Right lobe of liver (tissue), 4 donors: ENCODE measurements around the gene MFSD6.

Experiments
- POLR2A ChIP-seq: fragments of 450-650 bp; IDR thresholded peaks from one replicate; pipeline ENCODE4 v1.6.1; 2017; ENCODE audit warnings: antibody characterized with exemption, mild to moderate bottlenecking
- TF ChIP-seq, protein P1 (sequence below), 4 donors: fragments of 200-600 bp in 3 of 4; fragments of 450-650 bp in 1 of 4; IDR thresholded peaks; one replicate each; pipeline versions ENCODE4 v1.5.1 to v1.8.0; 2016 to 2022; ENCODE audit warnings: antibody characterized with exemption in 4 of 4, mild to moderate bottlenecking in 2 of 4
- donor health status: DM: no; HTN: no; CAD: no.
- donor health status: DM: no; HTN: no; CAD: no.
- donor health status: DM: no; HTN: yes; CAD: no.

DNA sequence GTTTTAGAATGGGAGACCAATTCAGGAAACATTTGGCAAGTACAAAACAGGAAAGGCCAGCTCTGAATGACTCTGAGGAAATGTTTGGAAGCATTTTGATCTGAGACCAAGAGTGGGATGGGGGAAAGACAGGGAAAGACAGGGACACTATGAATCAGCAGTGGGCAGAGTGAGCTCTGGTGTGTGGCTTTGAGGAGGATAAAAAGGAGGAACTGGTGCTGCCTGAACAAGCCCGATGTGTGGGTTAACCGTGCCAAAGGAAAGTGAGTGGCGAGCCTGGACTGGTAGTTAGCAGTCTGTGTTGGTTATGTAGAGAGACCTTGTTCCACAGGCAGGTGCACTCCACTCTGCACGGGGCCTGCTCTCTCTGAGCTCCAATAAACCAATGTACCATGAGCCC, 5.3 kb downstream of the MFSD6 start:
- TF ChIP-seq, protein P1, sequence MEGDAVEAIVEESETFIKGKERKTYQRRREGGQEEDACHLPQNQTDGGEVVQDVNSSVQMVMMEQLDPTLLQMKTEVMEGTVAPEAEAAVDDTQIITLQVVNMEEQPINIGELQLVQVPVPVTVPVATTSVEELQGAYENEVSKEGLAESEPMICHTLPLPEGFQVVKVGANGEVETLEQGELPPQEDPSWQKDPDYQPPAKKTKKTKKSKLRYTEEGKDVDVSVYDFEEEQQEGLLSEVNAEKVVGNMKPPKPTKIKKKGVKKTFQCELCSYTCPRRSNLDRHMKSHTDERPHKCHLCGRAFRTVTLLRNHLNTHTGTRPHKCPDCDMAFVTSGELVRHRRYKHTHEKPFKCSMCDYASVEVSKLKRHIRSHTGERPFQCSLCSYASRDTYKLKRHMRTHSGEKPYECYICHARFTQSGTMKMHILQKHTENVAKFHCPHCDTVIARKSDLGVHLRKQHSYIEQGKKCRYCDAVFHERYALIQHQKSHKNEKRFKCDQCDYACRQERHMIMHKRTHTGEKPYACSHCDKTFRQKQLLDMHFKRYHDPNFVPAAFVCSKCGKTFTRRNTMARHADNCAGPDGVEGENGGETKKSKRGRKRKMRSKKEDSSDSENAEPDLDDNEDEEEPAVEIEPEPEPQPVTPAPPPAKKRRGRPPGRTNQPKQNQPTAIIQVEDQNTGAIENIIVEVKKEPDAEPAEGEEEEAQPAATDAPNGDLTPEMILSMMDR (IDR thresholded peaks at IDR 0.05): no peak
- no peak for TF ChIP-seq POLR2A
